GM15510 (cell line): Measurements from ENCODE around the gene DPAGT1.
A peak's percentile ranks its signal among the peaks of the same experiment; 100 is the strongest.

ENCODE experiments used
- POLR2A ChIP-seq: IDR thresholded peaks from 3 replicates; pipeline ENCODE4 v1.6.1; 2011; ENCODE audit warnings: borderline replicate concordance; ENCODE audit not compliant: insufficient read length; ENCODE audit errors: extremely low read depth

DPAGT1 gene

DNA sequence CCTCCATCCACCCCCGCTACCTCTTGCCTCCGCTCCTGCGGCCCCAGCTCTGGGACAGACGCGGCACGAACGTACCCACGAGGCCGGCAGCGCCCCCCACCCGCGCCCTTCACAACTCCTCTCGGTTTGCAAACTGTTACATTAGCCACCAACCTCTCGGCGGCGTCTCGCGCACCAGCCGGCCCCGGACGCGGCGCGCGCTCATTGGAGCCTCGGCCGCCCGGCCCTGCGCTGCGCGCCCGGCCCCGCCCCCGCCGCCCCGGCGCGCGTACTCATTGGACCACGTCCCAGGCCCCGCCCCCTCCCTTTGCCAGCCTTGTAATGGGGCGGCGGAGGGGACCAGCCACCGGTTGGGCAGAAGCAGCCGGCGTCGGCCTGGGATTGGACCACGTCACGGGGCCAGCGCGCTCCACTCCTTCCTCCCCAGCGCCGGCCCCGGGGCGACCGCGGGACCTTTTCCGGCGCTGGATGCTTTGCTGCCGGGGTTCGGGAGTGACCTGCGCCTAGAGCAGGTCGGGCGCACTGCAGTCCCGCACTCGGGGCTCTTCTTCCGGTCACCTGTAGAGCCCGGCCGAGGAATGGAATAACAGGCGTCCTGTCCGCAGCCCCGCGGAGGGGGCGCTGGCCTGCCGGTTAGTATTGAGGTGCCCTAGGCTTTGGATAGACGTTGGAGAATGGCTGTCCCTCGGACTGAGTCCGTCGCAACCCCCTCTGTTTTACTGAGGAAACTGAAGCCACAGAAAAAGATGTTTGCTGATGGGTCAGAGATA, 44.5 kb downstream of the DPAGT1 start, which contains the start of gene HYOU1:
Gene HYOU1, minus strand, starts transcription at position 206 of the 770 bp plus-strand sequence. CDS start 1,045 bp downstream, outside the sequence.
- peak; percentile 73 for TF ChIP-seq POLR2A

DNA sequence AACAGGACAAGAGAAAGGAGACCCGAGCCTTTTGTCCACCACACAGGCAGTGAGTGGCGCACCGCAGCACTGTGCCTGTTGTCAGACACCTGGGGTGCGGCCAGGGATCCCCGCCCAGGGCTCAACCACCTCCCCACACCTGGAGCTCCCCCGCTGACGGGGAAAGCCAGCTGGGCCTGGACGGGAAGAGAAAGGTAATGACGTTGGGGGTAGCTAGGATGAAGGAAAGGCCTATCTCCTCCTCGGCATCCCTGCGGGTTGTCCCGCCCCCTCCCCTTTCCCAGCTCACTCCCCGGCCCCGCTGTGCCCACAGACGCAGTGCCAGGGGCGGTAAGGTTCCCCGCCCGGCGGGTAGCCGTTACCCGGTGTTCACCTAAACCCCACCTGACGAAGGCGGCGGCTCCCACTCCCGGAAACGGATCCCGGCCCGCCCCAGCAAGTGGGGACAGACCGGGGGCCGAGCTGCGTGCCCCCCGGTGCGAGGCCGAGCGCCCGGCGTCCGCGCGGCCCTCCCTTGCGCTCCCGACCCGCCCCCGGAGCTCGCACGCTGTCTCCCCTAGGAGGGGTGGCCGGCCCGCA, 45.1 kb downstream of the DPAGT1 start:
- TF ChIP-seq POLR2A = no peak

DNA sequence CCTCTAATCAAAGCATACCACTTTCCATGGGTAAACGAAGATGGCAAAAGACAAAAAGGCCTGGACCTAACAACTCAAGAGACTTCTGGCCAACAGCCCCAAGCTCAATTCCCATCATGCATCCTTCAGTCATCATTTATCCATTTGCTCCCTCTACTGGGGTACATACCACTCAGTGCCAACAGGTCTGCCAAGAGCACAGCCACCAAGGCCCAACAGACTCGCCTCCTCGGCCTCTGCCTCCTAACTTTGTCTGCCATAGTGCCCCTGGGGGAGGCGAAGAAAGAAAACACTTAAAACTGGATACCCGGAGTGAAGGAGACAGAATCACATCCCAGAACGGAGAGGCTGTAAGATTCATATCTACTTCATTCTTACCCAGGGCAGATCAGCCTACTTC, 45.8 kb downstream of the DPAGT1 start:
- no peak for TF ChIP-seq POLR2A

DNA sequence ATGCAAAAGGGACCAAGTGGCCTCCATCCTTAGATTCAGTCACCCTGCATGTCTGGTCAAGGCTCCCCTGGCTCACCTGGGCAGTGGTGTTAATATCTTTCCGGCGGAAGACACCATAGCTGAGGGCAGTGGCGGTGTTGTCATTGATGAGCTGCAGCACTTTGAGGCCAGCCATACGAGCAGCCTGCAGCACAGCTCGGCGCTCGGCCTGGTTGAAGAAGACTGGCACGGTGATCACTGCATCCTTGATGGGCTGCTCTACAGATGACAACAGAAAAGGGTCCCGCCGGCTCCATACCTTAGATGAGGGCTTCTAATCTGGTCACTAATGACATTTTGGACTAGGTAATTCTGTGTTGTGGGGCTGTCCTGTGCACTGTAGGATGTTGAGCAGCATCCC, 47.2 kb downstream of the DPAGT1 start:
- no peak for TF ChIP-seq POLR2A

DNA sequence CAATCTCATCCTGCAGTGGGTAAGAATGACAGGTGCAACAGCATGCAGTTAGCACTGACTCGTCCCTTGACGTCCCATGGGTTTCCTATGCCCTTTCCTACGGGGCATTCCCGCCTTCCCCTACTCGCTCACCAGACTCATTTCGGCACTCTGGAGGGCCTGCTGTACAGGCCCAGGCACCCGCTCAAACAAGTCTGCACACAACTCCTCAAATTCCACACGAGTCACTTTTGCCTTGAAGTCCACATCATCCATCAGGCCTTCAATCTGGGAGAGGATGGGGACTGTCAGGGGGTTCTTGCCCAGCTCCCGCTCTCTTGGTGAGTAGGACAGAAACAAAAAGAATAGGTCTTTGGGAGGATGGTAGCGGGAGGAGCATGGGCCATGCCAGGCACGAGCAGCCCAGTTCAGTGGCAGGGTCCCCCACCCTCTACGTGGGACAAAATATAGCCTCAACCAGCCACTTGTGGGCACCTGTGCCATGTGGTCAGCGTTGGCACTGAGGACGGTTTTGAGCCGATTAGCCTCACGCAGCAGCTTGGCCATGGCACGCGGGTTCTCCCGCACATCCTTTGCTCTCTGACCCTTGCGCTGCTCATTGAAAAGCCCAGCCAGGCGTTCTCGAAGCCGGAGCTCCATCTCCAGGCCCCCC, 49.4 kb downstream of the DPAGT1 start:
- no peak for TF ChIP-seq POLR2A

DNA sequence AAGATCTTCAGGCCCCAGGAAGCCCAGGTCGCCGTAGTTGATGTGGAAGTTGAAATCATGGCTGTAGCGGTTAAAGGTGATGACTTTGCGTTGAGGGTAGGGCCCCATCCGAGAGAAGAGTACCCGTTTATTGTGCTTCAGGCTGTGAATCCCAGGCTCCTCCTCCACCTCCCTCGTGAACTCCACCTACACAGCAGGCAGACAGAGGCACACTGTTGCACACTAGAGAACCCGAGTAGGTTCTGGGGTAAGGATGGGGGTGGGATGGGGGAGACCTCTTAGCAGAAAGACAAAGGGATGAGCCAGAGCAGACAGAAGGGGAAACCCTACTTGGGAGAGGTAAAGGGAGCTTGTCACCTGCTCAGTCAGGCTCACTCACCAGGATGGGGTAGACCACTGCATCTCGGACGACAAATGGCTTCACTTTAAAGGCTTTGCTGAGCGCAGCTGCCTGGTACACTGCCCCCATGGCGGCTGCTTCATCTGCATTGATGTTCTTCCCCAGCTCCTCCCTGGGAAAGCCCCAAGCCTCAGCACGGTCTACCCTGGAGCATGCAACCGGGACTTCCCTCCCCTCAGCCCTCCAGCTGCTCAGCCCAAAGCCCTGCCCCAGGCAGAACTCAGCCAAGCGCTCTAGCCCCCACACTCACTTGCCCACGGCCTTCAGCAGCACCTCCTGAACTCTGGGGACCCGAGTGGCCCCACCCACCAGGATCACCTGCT, 50.1 kb downstream of the DPAGT1 start:
- no peak for TF ChIP-seq POLR2A

DNA sequence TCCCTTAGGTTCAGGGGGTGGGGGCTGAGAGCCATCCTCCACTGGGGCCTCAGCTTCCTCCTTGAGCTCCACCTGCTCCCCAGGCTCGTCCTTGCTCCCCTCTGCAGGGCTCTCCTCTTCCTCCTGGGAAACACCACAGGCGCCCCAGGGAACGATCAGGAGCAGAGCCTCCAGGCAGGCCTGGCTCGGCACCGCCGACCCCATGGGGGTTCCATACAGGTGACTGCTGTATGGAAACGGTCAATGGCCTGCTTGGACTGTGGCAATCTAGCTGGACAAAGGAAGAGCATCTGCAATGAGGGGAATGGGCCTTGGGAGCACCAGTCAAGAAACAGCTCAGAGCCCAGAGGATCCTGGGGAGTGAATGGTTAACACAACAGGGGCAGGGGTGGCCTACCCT, 52.6 kb downstream of the DPAGT1 start:
- no peak for TF ChIP-seq POLR2A

DNA sequence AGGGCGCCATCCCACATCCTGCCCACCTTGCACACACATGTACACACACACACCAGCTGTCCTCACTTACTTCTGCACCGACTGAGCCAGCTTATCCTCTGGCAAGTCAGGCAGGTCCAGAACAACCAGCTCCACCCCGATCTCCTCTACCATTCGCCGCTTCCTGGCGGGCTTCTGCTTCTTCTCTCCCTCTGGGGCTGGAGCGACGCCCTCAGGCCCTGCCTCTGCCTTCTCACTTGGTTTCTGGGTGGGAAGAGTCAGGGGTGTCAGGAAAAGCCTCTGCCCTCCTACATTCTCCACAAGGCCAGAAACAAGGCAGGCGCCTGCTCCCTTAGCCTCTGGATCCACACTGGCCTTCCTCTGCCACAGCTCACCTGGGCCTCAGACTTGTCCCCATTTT, 53.0 kb downstream of the DPAGT1 start:
- no peak for TF ChIP-seq POLR2A

DNA sequence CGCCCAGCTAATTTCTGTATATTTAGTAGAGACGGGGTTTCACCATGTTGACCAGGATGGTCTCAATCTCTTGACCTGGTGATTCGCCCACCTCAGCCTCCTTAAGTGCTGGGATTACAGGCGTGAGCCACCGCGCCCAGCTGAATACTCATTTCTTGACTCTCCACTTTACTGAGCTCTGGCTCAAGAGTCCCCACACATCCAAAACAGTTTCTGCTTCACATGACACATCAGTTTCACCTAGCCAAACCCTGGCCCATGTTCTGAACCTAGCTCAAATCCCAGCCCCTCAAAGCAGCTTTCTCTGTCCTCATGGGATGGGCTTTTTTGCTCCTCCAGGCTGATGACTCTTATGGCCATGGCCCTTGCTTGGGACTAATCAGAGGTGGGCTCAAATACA, 54.4 kb downstream of the DPAGT1 start:
- no peak for TF ChIP-seq POLR2A
